GM13976 (cell line): ENCODE results near the gene PGM2L1.

ENCODE experiments used
- DNase-seq: peaks from one replicate; pipeline ENCODE4 v3.0.0; 2012; ENCODE audit warnings: low spot score
- in situ Hi-C: fragments of 300-500 bp; cut with MboI; formaldehyde crosslinking; loops from one replicate; pipeline ENCODE4 v1.12.0; 2022; ENCODE audit warnings: low sequenced_read_pairs, mixed read lengths, inconsistent platforms; ENCODE audit not compliant: unreplicated experiment
- TF ChIP-seq, protein P1 (sequence below): IDR thresholded peaks from 2 replicates; pipeline ENCODE4 v1.5.1; 2012; ENCODE audit warnings: borderline replicate concordance, mild to moderate bottlenecking; ENCODE audit not compliant: insufficient read depth; ENCODE audit errors: extremely low read depth, missing control alignments, control extremely low read depth

Gene PGM2L1

DNA sequence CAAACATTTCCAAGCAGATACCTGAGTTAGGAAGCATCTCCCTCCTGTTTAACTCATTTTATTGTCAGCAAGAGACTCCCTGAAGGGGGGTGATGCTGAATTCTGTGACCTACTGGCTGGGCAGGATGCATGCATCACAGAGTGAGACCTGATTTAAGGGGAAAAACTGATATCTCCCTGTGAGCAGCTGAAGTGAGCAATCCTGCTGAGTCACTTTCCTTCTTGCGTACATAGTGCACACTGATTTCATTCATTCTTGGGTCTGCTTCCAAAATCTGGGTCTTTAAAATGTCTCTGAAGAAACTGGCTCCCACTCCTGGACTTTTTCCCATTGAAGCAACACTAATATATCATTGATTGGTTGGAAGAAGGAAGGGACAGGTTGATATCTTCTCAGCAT is 110.1 kb downstream of the PGM2L1 start:
- DNase-seq: no peak
- TF ChIP-seq, protein P1, sequence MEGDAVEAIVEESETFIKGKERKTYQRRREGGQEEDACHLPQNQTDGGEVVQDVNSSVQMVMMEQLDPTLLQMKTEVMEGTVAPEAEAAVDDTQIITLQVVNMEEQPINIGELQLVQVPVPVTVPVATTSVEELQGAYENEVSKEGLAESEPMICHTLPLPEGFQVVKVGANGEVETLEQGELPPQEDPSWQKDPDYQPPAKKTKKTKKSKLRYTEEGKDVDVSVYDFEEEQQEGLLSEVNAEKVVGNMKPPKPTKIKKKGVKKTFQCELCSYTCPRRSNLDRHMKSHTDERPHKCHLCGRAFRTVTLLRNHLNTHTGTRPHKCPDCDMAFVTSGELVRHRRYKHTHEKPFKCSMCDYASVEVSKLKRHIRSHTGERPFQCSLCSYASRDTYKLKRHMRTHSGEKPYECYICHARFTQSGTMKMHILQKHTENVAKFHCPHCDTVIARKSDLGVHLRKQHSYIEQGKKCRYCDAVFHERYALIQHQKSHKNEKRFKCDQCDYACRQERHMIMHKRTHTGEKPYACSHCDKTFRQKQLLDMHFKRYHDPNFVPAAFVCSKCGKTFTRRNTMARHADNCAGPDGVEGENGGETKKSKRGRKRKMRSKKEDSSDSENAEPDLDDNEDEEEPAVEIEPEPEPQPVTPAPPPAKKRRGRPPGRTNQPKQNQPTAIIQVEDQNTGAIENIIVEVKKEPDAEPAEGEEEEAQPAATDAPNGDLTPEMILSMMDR: no peak
- in situ Hi-C loops: no loop called here

DNA sequence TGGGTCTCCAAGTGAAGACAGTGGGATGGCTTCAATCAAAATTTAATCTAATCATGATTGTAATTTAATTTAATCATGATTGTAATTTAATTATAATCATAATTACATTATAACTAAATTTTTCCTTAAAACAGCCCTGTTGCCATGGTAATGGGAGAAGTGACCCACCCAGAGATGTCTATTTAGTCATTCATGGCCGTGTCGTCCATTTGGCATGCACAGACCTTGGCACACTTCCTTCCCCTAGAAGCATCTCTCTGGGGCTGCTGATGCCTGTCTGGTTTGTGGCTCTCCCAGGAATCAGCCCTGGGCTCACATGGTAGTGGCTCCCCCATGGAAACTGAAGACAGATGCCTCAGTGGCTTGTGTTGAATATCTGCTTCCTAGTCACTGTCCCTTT is 113.8 kb downstream of the PGM2L1 start:
- in situ Hi-C loops: no loop called here

DNA sequence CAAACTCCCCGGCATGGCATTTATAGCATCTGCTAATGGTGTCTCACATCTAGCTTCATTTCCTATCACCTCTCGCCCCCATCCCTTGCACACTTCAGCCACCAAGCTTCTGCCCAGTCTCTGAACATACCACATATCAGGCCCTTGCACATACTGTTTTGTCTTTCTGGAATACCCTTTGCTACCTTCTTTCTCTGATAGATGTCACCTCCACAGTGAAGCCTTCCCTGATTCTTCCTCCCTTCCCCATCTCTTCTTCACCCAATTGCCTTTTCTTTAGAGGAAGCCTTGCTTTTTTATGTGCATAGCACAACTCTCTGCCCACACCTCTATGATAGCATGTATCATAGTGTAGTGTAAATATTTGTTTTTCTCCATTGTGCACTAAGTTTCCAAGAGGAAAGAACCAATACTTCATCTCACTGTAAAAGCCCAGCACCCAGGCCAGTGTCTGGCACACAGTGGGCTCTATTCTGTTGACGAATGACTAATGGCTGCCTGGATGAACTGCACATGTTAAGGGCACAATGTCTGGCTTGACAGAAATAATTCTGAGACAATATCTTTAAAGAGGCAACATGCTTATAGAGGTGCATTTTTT is 114.6 kb downstream of the PGM2L1 start:
- in situ Hi-C loops: no loop called here
- no peak for DNase-seq
- TF ChIP-seq, protein P1: no peak

More for the DNA sequence above, 113.8 kb downstream of the PGM2L1 start:
- TF ChIP-seq, protein P1: no peak
- DNase-seq: no peak

DNA sequence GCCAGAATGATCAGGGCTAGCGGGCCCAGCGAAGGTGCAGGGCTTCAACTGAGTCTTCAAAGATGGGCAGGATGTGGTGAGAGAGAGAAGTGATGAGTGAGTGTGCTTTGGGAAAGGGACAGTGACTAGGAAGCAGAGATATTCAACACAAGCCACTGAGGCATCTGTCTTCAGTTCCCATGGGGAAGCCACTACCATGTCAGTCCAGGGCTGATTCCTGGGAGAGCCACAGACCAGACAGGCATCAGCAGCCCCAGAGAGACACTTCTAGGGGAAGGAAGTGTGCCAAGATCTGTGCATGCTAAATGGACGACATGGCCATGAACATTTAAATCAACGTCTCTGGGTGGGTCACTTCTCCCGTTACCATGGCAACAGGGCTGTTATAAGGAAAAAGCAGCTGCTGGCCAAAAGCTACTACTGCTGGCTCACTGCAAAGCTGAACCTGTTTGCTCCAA is 115.3 kb downstream of the PGM2L1 start:
- no peak for DNase-seq

DNA sequence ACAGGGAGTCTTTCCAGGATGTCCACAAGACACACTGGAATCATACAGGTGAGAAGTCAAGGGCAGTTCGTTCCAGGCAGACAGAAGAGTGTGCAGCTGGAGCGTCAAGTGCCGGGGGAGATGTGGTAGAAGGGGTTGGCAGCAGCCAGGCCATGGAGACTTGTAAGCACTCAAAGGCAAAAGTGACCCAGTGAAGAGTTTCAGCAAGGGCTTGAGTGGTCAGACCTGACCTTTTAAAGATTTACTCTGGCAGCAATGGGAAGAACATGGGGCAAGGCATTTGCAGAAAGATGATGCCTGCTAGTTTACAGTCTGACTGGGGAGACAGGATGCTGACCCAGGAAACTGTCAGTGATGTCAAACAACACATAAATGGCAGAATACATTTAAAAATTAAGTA is 115.8 kb downstream of the PGM2L1 start:
- DNase-seq: no peak
- TF ChIP-seq, protein P1: no peak
- in situ Hi-C loops: no loop called here

More for the DNA sequence above, 115.3 kb downstream of the PGM2L1 start:
- TF ChIP-seq, protein P1: no peak
- in situ Hi-C loops: no loop called here

DNA sequence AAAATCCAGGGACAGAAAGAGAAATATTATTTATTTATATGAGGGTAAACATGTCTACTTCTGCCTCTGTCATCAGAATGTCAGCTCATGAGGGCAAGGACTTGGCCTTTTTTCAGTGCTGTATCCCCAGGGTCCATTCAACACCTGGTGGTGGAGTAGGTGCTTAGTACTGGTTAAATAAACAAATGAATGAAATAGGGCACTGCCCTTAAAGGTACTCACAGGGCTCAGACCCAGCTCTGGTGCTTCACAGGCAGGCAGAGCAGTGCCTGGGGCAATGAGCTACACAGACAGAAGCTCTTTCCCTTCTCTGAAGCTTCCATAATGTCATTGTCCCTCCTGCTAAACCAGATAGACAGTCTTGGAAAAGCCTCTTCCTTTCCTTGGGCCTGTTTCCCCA is 117.7 kb downstream of the PGM2L1 start:
- TF ChIP-seq, protein P1: no peak
- in situ Hi-C loops: no loop called here

More for the DNA sequence above, 117.7 kb downstream of the PGM2L1 start:
- DNase-seq: no peak
